HTR-8/SVneo (cell line): ENCODE data around the gene OSBPL5.

Experiments used
- DNase-seq: peaks from one replicate; pipeline ENCODE4 v3.0.0; 2011; ENCODE audit warnings: low spot score, mixed read lengths; ENCODE audit not compliant: insufficient read length
- FAIRE-seq: peaks from 2 replicates; lab custom pipeline; 2011; peaks lifted over from hg19 to GRCh38; lab: Jason Lieb, UNC

Gene OSBPL5

GRCh38 chr11:3046641-3047040 lies 118.5 kb downstream of the OSBPL5 start:
- DNase-seq = no peak
- FAIRE-seq = no peak

GRCh38 chr11:3046190-3046589 lies 118.9 kb downstream of the OSBPL5 start:
- DNase-seq = no peak
- FAIRE-seq = no peak

- FAIRE-seq (no peak), DNase-seq (no peak)
Observed at GRCh38 chr11:3044915-3045314, 120.2 kb downstream of the OSBPL5 start.

- DNase-seq = no peak
- no peak for FAIRE-seq
Observed at GRCh38 chr11:3044004-3044403, 121.1 kb downstream of the OSBPL5 start.

- FAIRE-seq (no peak), DNase-seq (no peak)
Observed at GRCh38 chr11:3043315-3043871, 121.7 kb downstream of the OSBPL5 start.

GRCh38 chr11:3042496-3043314 lies 122.4 kb downstream of the OSBPL5 start:
- DNase-seq = no peak
- FAIRE-seq = no peak

- DNase-seq (no peak), FAIRE-seq (no peak)
Observed at GRCh38 chr11:3041699-3042441, 123.2 kb downstream of the OSBPL5 start.

- FAIRE-seq (no peak), DNase-seq (no peak)
Observed at GRCh38 chr11:3040881-3041280, 124.2 kb downstream of the OSBPL5 start.

- DNase-seq (no peak), FAIRE-seq (no peak)
Observed at GRCh38 chr11:3037945-3038271, 127.2 kb downstream of the OSBPL5 start.
